Measurements from ENCODE around the gene JPH3.

GRCh38 chr16:87733190-87733589, 130.9 kb downstream of the JPH3 start:
- TF ChIP-seq, protein P1, sequence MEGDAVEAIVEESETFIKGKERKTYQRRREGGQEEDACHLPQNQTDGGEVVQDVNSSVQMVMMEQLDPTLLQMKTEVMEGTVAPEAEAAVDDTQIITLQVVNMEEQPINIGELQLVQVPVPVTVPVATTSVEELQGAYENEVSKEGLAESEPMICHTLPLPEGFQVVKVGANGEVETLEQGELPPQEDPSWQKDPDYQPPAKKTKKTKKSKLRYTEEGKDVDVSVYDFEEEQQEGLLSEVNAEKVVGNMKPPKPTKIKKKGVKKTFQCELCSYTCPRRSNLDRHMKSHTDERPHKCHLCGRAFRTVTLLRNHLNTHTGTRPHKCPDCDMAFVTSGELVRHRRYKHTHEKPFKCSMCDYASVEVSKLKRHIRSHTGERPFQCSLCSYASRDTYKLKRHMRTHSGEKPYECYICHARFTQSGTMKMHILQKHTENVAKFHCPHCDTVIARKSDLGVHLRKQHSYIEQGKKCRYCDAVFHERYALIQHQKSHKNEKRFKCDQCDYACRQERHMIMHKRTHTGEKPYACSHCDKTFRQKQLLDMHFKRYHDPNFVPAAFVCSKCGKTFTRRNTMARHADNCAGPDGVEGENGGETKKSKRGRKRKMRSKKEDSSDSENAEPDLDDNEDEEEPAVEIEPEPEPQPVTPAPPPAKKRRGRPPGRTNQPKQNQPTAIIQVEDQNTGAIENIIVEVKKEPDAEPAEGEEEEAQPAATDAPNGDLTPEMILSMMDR (conservative IDR thresholded peaks at IDR 0.05; ENCODE audit: low read depth, low read length): no peak
- no peak for TF ChIP-seq EZH2 (IDR thresholded peaks at IDR 0.05; ENCODE audit: borderline replicate concordance, low read depth, low read length, poor library complexity, severe bottlenecking)

Measured in A673 (cell line).